Gastroesophageal sphincter (tissue), 3 donors: ENCODE data around the gene ENTPD1.

Experiments used
- POLR2A ChIP-seq, 2 donors: fragments of 450-650 bp; IDR thresholded peaks; one replicate each; pipeline ENCODE4 v1.6.1; 2017; ENCODE audit warnings: antibody characterized with exemption in 2 of 2, mild to moderate bottlenecking in 2 of 2, moderate library complexity in 1 of 2
- TF ChIP-seq, protein P1 (sequence below), 4 experiments: fragments of 200-600 bp in 2 of 4; fragments of 450-650 bp in 2 of 4; sonication (generic) in 1 of 4; IDR thresholded peaks; one replicate each; pipeline ENCODE4 v1.5.1; 2017 to 2019; ENCODE audit warnings: antibody characterized with exemption in 4 of 4, mild to moderate bottlenecking in 2 of 4, moderate library complexity in 2 of 4

DNA sequence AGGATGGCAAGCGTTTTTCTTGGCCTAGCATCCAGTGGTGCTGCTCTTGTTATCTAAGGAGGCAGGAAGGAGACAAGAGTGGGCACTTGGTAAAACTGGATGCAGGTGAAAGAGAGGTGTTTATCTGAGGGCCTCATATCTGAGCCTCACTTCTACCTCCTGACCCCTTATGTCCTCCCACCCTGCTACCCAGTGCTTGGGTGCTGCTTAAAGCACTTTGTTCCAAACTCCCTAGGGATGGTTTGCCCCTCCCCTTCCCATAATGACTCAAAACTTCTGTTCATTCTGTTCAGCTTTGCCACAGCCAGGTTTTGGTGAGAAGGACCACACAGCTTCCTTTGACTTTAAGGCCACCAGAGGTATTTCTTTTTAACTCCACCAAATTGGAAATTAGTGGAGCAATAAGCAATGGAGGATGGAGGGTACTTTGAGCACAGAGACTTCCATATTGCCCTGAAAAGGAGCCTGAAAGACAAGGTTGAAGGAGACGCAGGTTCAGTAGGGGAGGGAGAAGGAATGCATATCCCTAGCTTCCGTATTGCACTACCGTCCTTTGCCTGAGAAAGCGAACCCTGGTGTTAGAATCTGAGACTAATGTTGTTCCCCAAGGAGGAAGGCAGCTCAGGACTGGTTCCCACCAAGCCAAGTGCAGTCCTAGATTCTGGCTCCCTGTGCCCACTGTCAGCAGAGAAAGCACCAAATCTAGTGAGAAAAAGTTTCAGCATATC lies 30.1 kb downstream of the ENTPD1 start:
- TF ChIP-seq, protein P1, sequence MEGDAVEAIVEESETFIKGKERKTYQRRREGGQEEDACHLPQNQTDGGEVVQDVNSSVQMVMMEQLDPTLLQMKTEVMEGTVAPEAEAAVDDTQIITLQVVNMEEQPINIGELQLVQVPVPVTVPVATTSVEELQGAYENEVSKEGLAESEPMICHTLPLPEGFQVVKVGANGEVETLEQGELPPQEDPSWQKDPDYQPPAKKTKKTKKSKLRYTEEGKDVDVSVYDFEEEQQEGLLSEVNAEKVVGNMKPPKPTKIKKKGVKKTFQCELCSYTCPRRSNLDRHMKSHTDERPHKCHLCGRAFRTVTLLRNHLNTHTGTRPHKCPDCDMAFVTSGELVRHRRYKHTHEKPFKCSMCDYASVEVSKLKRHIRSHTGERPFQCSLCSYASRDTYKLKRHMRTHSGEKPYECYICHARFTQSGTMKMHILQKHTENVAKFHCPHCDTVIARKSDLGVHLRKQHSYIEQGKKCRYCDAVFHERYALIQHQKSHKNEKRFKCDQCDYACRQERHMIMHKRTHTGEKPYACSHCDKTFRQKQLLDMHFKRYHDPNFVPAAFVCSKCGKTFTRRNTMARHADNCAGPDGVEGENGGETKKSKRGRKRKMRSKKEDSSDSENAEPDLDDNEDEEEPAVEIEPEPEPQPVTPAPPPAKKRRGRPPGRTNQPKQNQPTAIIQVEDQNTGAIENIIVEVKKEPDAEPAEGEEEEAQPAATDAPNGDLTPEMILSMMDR (IDR thresholded peaks at IDR 0.05), result no peak
- no peak for TF ChIP-seq POLR2A (IDR thresholded peaks at IDR 0.05)
